ENCODE data around the gene ACAT2.
"Not testable (repeated sequence)": the region's sequence is repeated elsewhere in the genome, so short reads cannot be mapped to it uniquely, and the experiment has no call there.

Gene ACAT2

GRCh38 chr6:159746759-159747158, 15.1 kb upstream of the ACAT2 start:
- no peak overlapping the region for H3K4me3 ChIP-seq (ENCODE audit: low read depth, low read length)
- no peak for DNase-seq (ENCODE audit: low read depth)
- no peak for TF ChIP-seq CTCF (IDR thresholded peaks at IDR 0.05; ENCODE audit: insufficient read depth, low read depth, low read length, missing control alignments)

- H3K4me3 ChIP-seq (ENCODE audit: low read depth, low read length); DNase-seq (ENCODE audit: low read depth): not testable (repeated sequence)
Measured at GRCh38 chr6:159748127-159748526, 13.7 kb upstream of the ACAT2 start.

GRCh38 chr6:159751448-159751847, 10.4 kb upstream of the ACAT2 start:
- no peak for TF ChIP-seq CTCF (IDR thresholded peaks at IDR 0.05; ENCODE audit: insufficient read depth, low read depth, low read length, missing control alignments)
- DNase-seq (ENCODE audit: low read depth), result no peak
- H3K4me3 ChIP-seq (ENCODE audit: low read depth, low read length), result no peak overlapping the region

GRCh38 chr6:159753081-159753872, 8.6 kb upstream of the ACAT2 start:
- DNase-seq (ENCODE audit: low read depth), result no peak
- no peak for TF ChIP-seq CTCF (IDR thresholded peaks at IDR 0.05; ENCODE audit: insufficient read depth, low read depth, low read length, missing control alignments)
- H3K4me3 ChIP-seq (ENCODE audit: low read depth, low read length), result no peak overlapping the region

- no peak for DNase-seq (ENCODE audit: low read depth)
- no peak overlapping the region for H3K4me3 ChIP-seq (ENCODE audit: low read depth, low read length)
- TF ChIP-seq CTCF (IDR thresholded peaks at IDR 0.05; ENCODE audit: insufficient read depth, low read depth, low read length, missing control alignments), result no peak
Measured at GRCh38 chr6:159754401-159754800, 7.4 kb upstream of the ACAT2 start.

GRCh38 chr6:159754959-159755914, 6.6 kb upstream of the ACAT2 start:
- no peak for TF ChIP-seq CTCF (IDR thresholded peaks at IDR 0.05; ENCODE audit: insufficient read depth, low read depth, low read length, missing control alignments)
- DNase-seq (ENCODE audit: low read depth), result no peak

GRCh38 chr6:159756508-159756907, 5.3 kb upstream of the ACAT2 start:
- no peak for DNase-seq (ENCODE audit: low read depth)
- H3K4me3 ChIP-seq (ENCODE audit: low read depth, low read length), result no peak overlapping the region
- no peak for TF ChIP-seq CTCF (IDR thresholded peaks at IDR 0.05; ENCODE audit: insufficient read depth, low read depth, low read length, missing control alignments)

More at GRCh38 chr6:159754959-159755914, 6.6 kb upstream of the ACAT2 start:
- no peak overlapping the region for H3K4me3 ChIP-seq (ENCODE audit: low read depth, low read length)

All from GM12865 (cell line).